Heart right ventricle (tissue), 16 donors: ENCODE data around the gene COMMD7. TPM values are rescaled to one million over a fixed set of nuclear protein-coding genes. Genes with fewer than 3 reads are reported as not detected.
"Not testable (repeated sequence)": the region's sequence is repeated elsewhere in the genome, so short reads cannot be mapped to it uniquely, and the experiment has no call there.

Experiments used
- ATAC-seq, 8 donors: fragments of 200-7000 bp; cut with Tn5 transposase; one replicate each; pipeline ENCODE4 v1.9.1; 2020; ENCODE audit warnings: mild to moderate bottlenecking in 8 of 8, moderate library complexity in 8 of 8, moderate number of reproducible peaks in 1 of 8
- DNase-seq, 2 donors: peaks; one replicate each; pipeline ENCODE4 v3.0.0-alpha.2; 2020
- H3K27ac ChIP-seq, 10 donors: fragments of 200-600 bp; sonication (generic) in 2 of 10; one replicate each; pipeline versions ENCODE4 v1.5.0 to v1.8.0; 2020 to 2022; ENCODE audit warnings: mild to moderate bottlenecking in 3 of 10
- H3K27me3 ChIP-seq, 7 donors: fragments of 200-600 bp; one replicate each; pipeline ENCODE4 v1.8.0; 2021 to 2022; ENCODE audit warnings: mild to moderate bottlenecking in 2 of 7
- H3K36me3 ChIP-seq, 9 donors: fragments of 200-600 bp; sonication (generic) in 1 of 9; one replicate each; pipeline versions ENCODE4 v1.5.0 to v1.8.0; 2020 to 2022; ENCODE audit warnings: mild to moderate bottlenecking in 2 of 9
- H3K4me1 ChIP-seq, 9 donors: fragments of 200-600 bp; sonication (generic) in 1 of 9; one replicate each; pipeline versions ENCODE4 v1.5.0 to v1.8.0; 2020 to 2022; ENCODE audit warnings: mild to moderate bottlenecking in 4 of 9
- H3K4me3 ChIP-seq, 10 donors: fragments of 200-600 bp; sonication (generic) in 2 of 10; one replicate each; pipeline versions ENCODE4 v1.5.0 to v1.8.0; 2020 to 2022; ENCODE audit warnings: mild to moderate bottlenecking in 7 of 10, moderate library complexity in 2 of 10
- H3K9me3 ChIP-seq, 11 donors: fragments of 200-600 bp in 10 of 11; sonication (generic) in 2 of 11; one replicate each; pipeline versions ENCODE4 v1.5.0 to v1.8.0; 2013 to 2022; ENCODE audit warnings: mild to moderate bottlenecking in 2 of 11, control low read depth in 1 of 11, moderate library complexity in 1 of 11
- CTCF ChIP-seq, 9 donors: fragments of 200-600 bp; sonication (generic) in 2 of 9; IDR thresholded peaks; one replicate each; pipeline versions ENCODE4 v1.5.0 to v1.8.0; 2021 to 2022; ENCODE audit warnings: antibody characterized with exemption in 9 of 9, mild to moderate bottlenecking in 5 of 9, moderate library complexity in 1 of 9
- WGBS, 2 donors: extraction: QIAGEN DNeasy Blood & Tissue Kit; methylation state at CpG; one replicate each; pipeline ENCODE4 v1.1.7; 2013; ENCODE audit warnings: inconsistent platforms in 1 of 2; 5-methylcytosine and 5-hydroxymethylcytosine counted together
- intact Hi-C, 10 donors: fragments of 100-400 bp; cut with DNase I; formaldehyde crosslinking; loops; one replicate each; pipeline versions ENCODE4 v1.11.1 to v1.14.2; 2022
- polyA plus RNA-seq, 2 donors: library from polyadenylated mRNA; stranded (reverse); fragments of 200-250 nt; gene quantifications; one replicate each; pipeline ENCODE4 v1.2.3, GENCODE V29; 2013
- total RNA-seq, 10 donors: library from RNA; stranded (reverse); fragmentation: NEBNext Ultra II Directional in 3 of 10; extraction: Animal tissue kit (Norgen Biotek cat#: 25700) in 3 of 10; gene quantifications; one replicate each; pipeline versions ENCODE4 v1.2.1 to v1.2.4, GENCODE V29; 2021 to 2023
- donor health status: Arrhythmogenic right ventricular cardiomyopathy.
- donor health status: ischemic (EF 13 %, LVEDD 7.1; RV severe dilation, severe dysfunction).
- donor health status: healthy with polysubstance abuse.
- donor health status: DM: no; HTN: yes; CAD: no.
- donor health status: DM: no; HTN: no; CAD: no.
- donor health status: ischemic (EF 25% LVEDD 6.9; RV normal size, moderate dysfunction).
- donor health status: ischemic (EF 25% LVEDD 5.7; RV mildly dilated, moderate dysfunction).
- donor health status: healthy.
- donor health status: DM: yes; HTN: yes; CAD: no.
- donor health status: Ischemic cardiomyopathy.
- donor health status: ischemic (EF 35%, LVEDD 5.7; RV mildly dilated, moderate dysfunction).
- donor health status: nonischemic (EF 11% LVEDD 7.7; RV severe dilation, severe dysfunction).
- donor health status: DM: yes; HTN: yes; CAD: no.
- donor health status: PGD.
- donor health status: ischemic (EF 29% LVEDD 5.4; RV normal size, mild dysfunction).
- donor health status: nonischemic (EF 23%, LVEDD 6.1; RV moderate dilation, normal function).

The COMMD7 gene
- total and polyA plus RNA-seq, 12 donors = 35.7 to 54.6 (median 42.5) TPM

- Histone ChIP-seq H3K4me3 (no peak overlapping the region), H3K27ac (no peak overlapping the region), H3K27me3 (no peaks in the 10 kb centered on the region), H3K4me1 (peaks cover 0 to 17% (median 4%) of the 10 kb centered on the region in 9 donors), H3K9me3 (no peaks in the 10 kb centered on the region), H3K36me3 (no peaks in the 10 kb centered on the region)
- WGBS, 2 donors = 95 to 96% methylated on average over 2 of the region's 2 CpGs
- intact Hi-C loops = loop anchor here in 1 of 10 donors (10.0 kb wide), 1 partner anchor 248 kb away; no protein-coding TSS in a partner anchor
- ATAC-seq = no peak
- no peak for DNase-seq
- no peak for TF ChIP-seq CTCF (IDR thresholded peaks at IDR 0.05)
Measured at GRCh38 chr20:32773223-32773622, 30.0 kb upstream of the COMMD7 start.

DNA sequence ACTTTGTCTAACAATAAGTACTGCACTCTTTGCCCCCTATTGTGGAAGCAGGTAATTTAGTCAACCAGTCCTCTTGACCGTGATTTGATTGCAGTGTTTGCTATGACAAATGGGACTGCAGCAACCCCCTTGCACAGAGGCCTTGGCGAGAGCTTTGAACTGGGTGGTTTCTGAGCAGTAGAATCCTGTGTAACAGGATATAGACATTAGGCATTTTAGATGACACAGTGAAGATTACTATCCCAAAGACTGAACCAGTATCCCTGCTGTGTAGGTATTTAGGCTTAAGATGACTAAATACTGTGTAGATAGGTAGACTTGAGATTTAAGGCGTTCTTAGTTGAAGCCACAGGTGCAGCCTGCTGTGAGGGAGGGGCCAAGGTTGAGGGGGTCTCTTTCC lies 28.8 kb upstream of the COMMD7 start:
- Histone ChIP-seq H3K27ac (no peak overlapping the region), H3K27me3 (no peaks in the 10 kb centered on the region), H3K4me3 (no peak overlapping the region), H3K4me1 (peaks cover 0 to 16% (median 4%) of the 10 kb centered on the region in 9 donors), H3K36me3 (no peaks in the 10 kb centered on the region), H3K9me3 (no peaks in the 10 kb centered on the region)
- intact Hi-C loops = loop anchor here in 1 of 10 donors (10.0 kb wide), 1 partner anchor 247 kb away; no protein-coding TSS in a partner anchor
- DNase-seq = no peak
- TF ChIP-seq CTCF (IDR thresholded peaks at IDR 0.05) = no peak
- WGBS, 2 donors = 96 to 97% methylated on average over 3 of the region's 3 CpGs
- no peak for ATAC-seq

GRCh38 chr20:32767418-32768198 lies 24.3 kb upstream of the COMMD7 start:
- TF ChIP-seq CTCF (IDR thresholded peaks at IDR 0.05) = no peak
- DNase-seq (no peak), ATAC-seq (no peak)
- Histone ChIP-seq H3K27me3 (peaks cover 0 to 10% (median 0%) of the 10 kb centered on the region in 7 donors), H3K4me1 (peaks cover 5 to 20% (median 12%) of the 10 kb centered on the region in 9 donors), H3K4me3 (no peak overlapping the region), H3K27ac (no peak overlapping the region), H3K36me3 (no peaks in the 10 kb centered on the region), H3K9me3 (no peaks in the 10 kb centered on the region)
- WGBS, 2 donors = 93 to 96% methylated on average over 9 of the region's 9 CpGs
- intact Hi-C loops = no loop called here

DNA sequence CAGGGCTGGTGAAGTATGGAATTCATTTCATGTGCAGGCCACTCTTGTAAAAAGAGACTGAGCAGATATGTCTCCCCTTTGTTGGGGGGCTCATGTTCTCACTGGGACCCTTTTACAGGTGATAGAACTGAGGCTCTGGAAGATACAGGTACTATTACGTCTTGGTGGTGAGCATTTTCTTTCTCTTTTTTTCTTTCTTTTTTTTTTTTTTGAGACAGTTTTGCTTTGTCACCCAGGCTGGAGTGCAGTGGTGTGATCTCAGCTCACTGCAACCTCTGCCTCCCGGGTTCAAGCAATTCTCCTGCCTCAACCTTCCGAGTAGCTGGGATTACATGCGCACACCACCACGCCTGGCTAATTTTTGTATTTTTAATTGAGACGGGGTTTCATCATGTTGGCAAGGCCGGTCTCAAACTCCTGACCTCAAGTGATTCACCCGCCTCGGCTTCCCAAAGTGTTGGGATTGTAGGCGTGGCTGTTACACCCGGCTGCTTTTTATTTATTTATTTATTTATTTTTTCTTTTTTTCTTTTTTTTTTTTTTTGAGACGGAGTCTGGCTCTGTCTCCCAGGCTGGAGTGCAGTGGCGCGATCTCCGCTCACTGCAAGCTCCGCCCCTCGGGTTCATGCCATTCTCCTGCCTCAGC lies 22.1 kb upstream of the COMMD7 start:
- 94 to 97% methylated on average over 17 of the region's 17 CpGs for WGBS, 2 donors
- H3K27ac ChIP-seq, H3K9me3 ChIP-seq, intact Hi-C loops, H3K36me3 ChIP-seq, DNase-seq, ATAC-seq, H3K4me3 ChIP-seq: not testable (repeated sequence)
- peaks cover 5 to 26% (median 20%) of the 10 kb centered on the region in 9 donors for H3K4me1 ChIP-seq
- H3K27me3 ChIP-seq = peaks cover 0 to 10% (median 0%) of the 10 kb centered on the region in 7 donors
